Transverse colon (tissue), 4 donors: Measurements from ENCODE around the gene UQCR11. TPM values are rescaled to one million over a fixed set of nuclear protein-coding genes. Genes with fewer than 3 reads are reported as not detected.

ENCODE experiments used
- DNase-seq: peaks from one replicate; pipeline ENCODE4 v3.0.0-alpha.2; 2019
- H3K27ac ChIP-seq, 4 donors: fragments of 200-600 bp; sonication (generic); 2 replicates each; pipeline ENCODE4 v1.5.1; 2016 to 2018; ENCODE audit warnings: inconsistent platforms in 4 of 4
- H3K27me3 ChIP-seq: fragments of 200-600 bp; sonication (generic); 2 replicates; pipeline ENCODE4 v1.5.1; 2017; ENCODE audit warnings: inconsistent platforms
- H3K36me3 ChIP-seq, 4 donors: fragments of 200-600 bp; sonication (generic); 2 replicates each; pipeline ENCODE4 v1.5.1; 2017 to 2019; ENCODE audit warnings: inconsistent platforms in 4 of 4
- H3K4me1 ChIP-seq, 4 donors: fragments of 200-600 bp; sonication (generic); 2 replicates each; pipeline ENCODE4 v1.5.1; 2017 to 2020; ENCODE audit warnings: inconsistent platforms in 4 of 4
- H3K4me3 ChIP-seq, 4 donors: fragments of 200-600 bp; sonication (generic); 1 replicate in 1 of 4; 2 replicates in 3 of 4; pipeline versions ENCODE4 v1.5.1 to v1.6.1; 2017 to 2019; ENCODE audit warnings: inconsistent platforms in 4 of 4
- H3K9me3 ChIP-seq, 2 donors: fragments of 200-600 bp; sonication (generic); 2 replicates each; pipeline ENCODE4 v1.5.1; 2017 to 2019; ENCODE audit warnings: inconsistent platforms in 2 of 2
- EP300 ChIP-seq: sonication (generic); formaldehyde crosslinking; IDR thresholded peaks from one replicate; pipeline ENCODE4 v1.6.1; 2017; ENCODE audit warnings: antibody characterized with exemption, low read depth
- POLR2A ChIP-seq: fragments of 450-650 bp; IDR thresholded peaks from one replicate; pipeline ENCODE4 v1.6.1; 2016; ENCODE audit warnings: antibody characterized with exemption, mild to moderate bottlenecking, moderate library complexity
- POLR2AphosphoS5 ChIP-seq, 3 donors: sonication (generic); formaldehyde crosslinking; IDR thresholded peaks; one replicate each; pipeline ENCODE4 v1.6.1; 2016; ENCODE audit warnings: antibody characterized with exemption in 3 of 3
- WGBS, 2 donors: methylation state at CpG; one replicate each; pipeline ENCODE4 v1.1.5; 2018; ENCODE audit warnings: low coverage in 1 of 2; 5-methylcytosine and 5-hydroxymethylcytosine counted together
- in situ Hi-C, 4 donors: fragments of 200-750 bp; cut with MboI; loops; one replicate each; pipeline versions ENCODE4 v1.15.0 to v1.15.1; 2017; ENCODE audit warnings: low sequenced_read_pairs in 3 of 4, low pct_ligation_motif_present in 1 of 4, low pct_unique_long_range_greater_than_20kb in 1 of 4
- intact Hi-C: fragments of 100-400 bp; cut with DNase I; formaldehyde crosslinking; loops from one replicate; pipeline ENCODE4 v1.15.1; 2023; ENCODE audit warnings: low total_unique reads
- total RNA-seq, 4 donors: library from RNA; depleted of rRNA; stranded (reverse); fragments of >200 nt; gene quantifications; one replicate each; pipeline ENCODE4 v1.1.0, GENCODE V29; 2016
- TF ChIP-seq, protein P1 (sequence below), 5 experiments: fragments of 200-600 bp in 3 of 5; fragments of 450-650 bp in 2 of 5; sonication (generic) in 3 of 5; IDR thresholded peaks; 1 replicate in 2 of 5; 2 replicates in 3 of 5; pipeline ENCODE4 v1.5.1; 2016 to 2017; ENCODE audit warnings: antibody characterized with exemption in 5 of 5, inconsistent platforms in 3 of 5, mild to moderate bottlenecking in 2 of 5, moderate library complexity in 1 of 5

UQCR11 gene
- total RNA-seq, 4 donors from 2014 or later = 19.9 to 120 (median 60.8) TPM

DNA sequence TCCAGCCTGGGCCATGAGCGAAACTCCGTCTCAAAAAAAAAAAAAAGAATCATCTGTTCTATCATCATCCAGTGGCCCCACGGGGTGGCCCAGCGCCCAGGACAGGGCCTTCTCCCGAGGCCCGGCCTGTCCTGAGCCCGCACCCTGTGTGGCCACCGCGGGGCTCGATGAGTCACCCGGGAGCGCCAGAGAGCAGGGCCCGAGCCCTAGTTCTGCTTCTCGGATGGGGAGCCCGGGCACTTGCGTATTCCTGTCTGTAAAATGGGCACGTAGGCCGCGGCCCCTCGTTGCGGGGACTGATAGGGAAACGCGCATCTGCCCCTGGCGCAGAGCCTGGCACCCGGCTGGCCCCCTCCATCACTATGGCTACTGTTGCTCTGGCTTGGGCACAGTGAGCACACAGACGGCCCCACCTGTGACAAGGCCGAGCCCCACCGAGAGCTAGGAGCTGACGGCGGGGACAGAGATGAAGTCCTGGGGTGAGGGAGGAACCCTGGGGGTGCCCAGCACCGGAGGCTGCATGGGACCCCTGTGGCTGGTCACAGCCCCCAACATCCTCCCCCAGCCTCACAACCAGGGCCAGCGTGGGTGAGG lies 21.3 kb upstream of the UQCR11 start:
- intact Hi-C loops = no loop called here
- peaks cover 0 to 6% (median 0%) of the 10 kb centered on the region in 4 donors for H3K36me3 ChIP-seq

DNA sequence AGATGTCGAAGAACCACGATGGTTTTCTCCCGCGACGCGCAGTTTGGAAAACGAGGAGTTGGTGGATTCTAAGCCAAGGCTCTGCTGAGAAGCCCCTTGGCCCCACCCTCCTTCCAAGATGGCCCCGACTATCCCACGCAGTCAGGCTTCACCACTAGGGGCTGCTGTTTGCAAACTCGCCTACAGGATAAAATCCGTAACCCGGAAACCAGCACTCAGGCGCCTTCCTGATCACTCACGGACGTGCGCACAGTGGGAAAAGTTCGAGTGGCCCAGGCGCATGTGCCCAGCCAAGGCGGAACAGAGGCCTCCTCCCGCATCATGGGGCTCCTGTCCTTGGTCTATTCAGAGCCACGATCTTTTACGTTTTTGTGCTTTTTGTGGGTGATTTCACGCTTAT lies 19.2 kb upstream of the UQCR11 start:
- Histone ChIP-seq H3K27me3 (no peaks in the 10 kb centered on the region), H3K27ac (no peak overlapping the region), H3K36me3 (peaks cover 0 to 6% (median 0%) of the 10 kb centered on the region in 4 donors), H3K4me3 (no peak overlapping the region), H3K9me3 (no peaks in the 10 kb centered on the region), H3K4me1 (no peaks in the 10 kb centered on the region)
- in situ Hi-C loops (no loop called here), intact Hi-C loops (no loop called here)
- TF ChIP-seq POLR2A = no peak
- TF ChIP-seq, protein P1, sequence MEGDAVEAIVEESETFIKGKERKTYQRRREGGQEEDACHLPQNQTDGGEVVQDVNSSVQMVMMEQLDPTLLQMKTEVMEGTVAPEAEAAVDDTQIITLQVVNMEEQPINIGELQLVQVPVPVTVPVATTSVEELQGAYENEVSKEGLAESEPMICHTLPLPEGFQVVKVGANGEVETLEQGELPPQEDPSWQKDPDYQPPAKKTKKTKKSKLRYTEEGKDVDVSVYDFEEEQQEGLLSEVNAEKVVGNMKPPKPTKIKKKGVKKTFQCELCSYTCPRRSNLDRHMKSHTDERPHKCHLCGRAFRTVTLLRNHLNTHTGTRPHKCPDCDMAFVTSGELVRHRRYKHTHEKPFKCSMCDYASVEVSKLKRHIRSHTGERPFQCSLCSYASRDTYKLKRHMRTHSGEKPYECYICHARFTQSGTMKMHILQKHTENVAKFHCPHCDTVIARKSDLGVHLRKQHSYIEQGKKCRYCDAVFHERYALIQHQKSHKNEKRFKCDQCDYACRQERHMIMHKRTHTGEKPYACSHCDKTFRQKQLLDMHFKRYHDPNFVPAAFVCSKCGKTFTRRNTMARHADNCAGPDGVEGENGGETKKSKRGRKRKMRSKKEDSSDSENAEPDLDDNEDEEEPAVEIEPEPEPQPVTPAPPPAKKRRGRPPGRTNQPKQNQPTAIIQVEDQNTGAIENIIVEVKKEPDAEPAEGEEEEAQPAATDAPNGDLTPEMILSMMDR (IDR thresholded peaks at IDR 0.05) = peak; percentile 53 to 63 (median 61)
- 72 to 74% methylated on average over 2 to 23 of the region's 23 CpGs for WGBS, 2 donors
- DNase-seq = peak; percentile 48

More for the DNA sequence above, 21.3 kb upstream of the UQCR11 start:
- H3K27me3 ChIP-seq = no peaks in the 10 kb centered on the region
- H3K9me3 ChIP-seq = no peaks in the 10 kb centered on the region
- H3K4me1 ChIP-seq = no peaks in the 10 kb centered on the region
- no peak overlapping the region for H3K27ac ChIP-seq
- in situ Hi-C loops = no loop called here
- 89% methylated on average over 27 of the region's 32 CpGs; no CpG with 5 or more reads in 1 of the 2 donors for WGBS, 2 donors
- DNase-seq = no peak
- TF ChIP-seq POLR2A (no peak), EP300 (no peak)
- TF ChIP-seq, protein P1 (IDR thresholded peaks at IDR 0.05) = no peak
- no peak overlapping the region for H3K4me3 ChIP-seq

GRCh38 chr19:1622541-1622940 lies 17.3 kb upstream of the UQCR11 start:
- intact Hi-C loops (no loop called here), in situ Hi-C loops (no loop called here)
- 83 to 91% methylated on average over 2 to 5 of the region's 5 CpGs for WGBS, 2 donors
- TF ChIP-seq POLR2A (no peak), POLR2AphosphoS5 (IDR thresholded peaks at IDR 0.05) (no peak), EP300 (no peak)
- TF ChIP-seq, protein P1 (IDR thresholded peaks at IDR 0.05) = no peak
- Histone ChIP-seq H3K27ac (no peak overlapping the region), H3K4me3 (no peak overlapping the region), H3K9me3 (no peaks in the 10 kb centered on the region), H3K36me3 (peaks cover 0 to 6% (median 0%) of the 10 kb centered on the region in 4 donors), H3K4me1 (no peaks in the 10 kb centered on the region), H3K27me3 (no peaks in the 10 kb centered on the region)
- DNase-seq = no peak

GRCh38 chr19:1622007-1622406 lies 16.7 kb upstream of the UQCR11 start:
- DNase-seq = no peak
- in situ Hi-C loops = no loop called here
- intact Hi-C loops = no loop called here
- Histone ChIP-seq H3K27me3 (no peaks in the 10 kb centered on the region), H3K36me3 (peaks cover 0 to 6% (median 0%) of the 10 kb centered on the region in 4 donors), H3K27ac (no peak overlapping the region), H3K4me1 (no peaks in the 10 kb centered on the region), H3K4me3 (no peak overlapping the region), H3K9me3 (no peaks in the 10 kb centered on the region)
- TF ChIP-seq EP300 = no peak
- TF ChIP-seq POLR2A = no peak
- TF ChIP-seq, protein P1 (IDR thresholded peaks at IDR 0.05) = no peak
- no peak for TF ChIP-seq POLR2AphosphoS5 (IDR thresholded peaks at IDR 0.05)
- WGBS, 2 donors = 93% methylated on average over 15 of the region's 23 CpGs; no CpG with 5 or more reads in 1 of the 2 donors
